HEK293T (cell line): ENCODE measurements around the gene BET1L.

Experiments used
- ARNT ChIP-seq: fragments of 450-650 bp; IDR thresholded peaks from 2 replicates; pipeline ENCODE4 v1.6.1; 2017; ENCODE audit warnings: mild to moderate bottlenecking
- ELF4 ChIP-seq: fragments of 450-650 bp; IDR thresholded peaks from 2 replicates; pipeline ENCODE4 v1.6.1; 2017; ENCODE audit warnings: antibody characterized with exemption
- FOXA1 ChIP-seq: fragments of 450-650 bp; IDR thresholded peaks from 2 replicates; pipeline ENCODE4 v1.6.1; 2016; ENCODE audit warnings: mild to moderate bottlenecking
- FOXM1 ChIP-seq: fragments of 450-650 bp; IDR thresholded peaks from 2 replicates; pipeline ENCODE4 v1.6.1; 2017; ENCODE audit warnings: mild to moderate bottlenecking, borderline replicate concordance
- SP1 ChIP-seq: fragments of 450-650 bp; IDR thresholded peaks from 2 replicates; pipeline ENCODE4 v1.6.1; 2017
- SUZ12 ChIP-seq: fragments of 450-650 bp; IDR thresholded peaks from 2 replicates; pipeline ENCODE4 v1.6.1; 2016; ENCODE audit warnings: mild to moderate bottlenecking
- TARDBP ChIP-seq: fragments of 450-650 bp; IDR thresholded peaks from 2 replicates; pipeline ENCODE4 v1.6.1; 2016
- ZNF384 ChIP-seq: fragments of 450-650 bp; IDR thresholded peaks from 2 replicates; pipeline ENCODE4 v1.6.1; 2016
- TF ChIP-seq, protein P1 (sequence below): fragments of 450-650 bp; IDR thresholded peaks from 2 replicates; pipeline ENCODE4 v1.6.1; 2016

DNA sequence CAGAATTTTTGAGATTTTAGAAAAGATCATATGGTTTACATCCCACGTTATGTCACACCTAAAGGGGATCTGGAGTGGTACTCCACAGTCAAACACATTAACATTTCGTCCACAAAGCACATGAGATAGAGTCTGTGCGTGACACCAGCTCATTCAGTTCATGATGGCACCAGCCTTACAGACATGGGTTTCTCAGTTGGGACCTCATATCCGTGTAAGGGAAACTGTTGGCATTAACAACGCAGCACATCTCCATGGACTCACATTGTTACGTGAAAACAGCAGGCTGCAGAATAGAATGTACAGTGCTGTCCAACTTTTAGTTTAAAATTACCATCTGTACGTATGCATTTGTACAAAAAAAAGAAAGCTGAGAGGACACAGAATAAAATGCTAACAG, 14.3 kb upstream of the BET1L start:
- TF ChIP-seq ELF4 (no peak), TARDBP (no peak), ZNF384 (no peak), SP1 (no peak), SUZ12 (no peak), FOXA1 (no peak), ARNT (no peak), FOXM1 (no peak)
- TF ChIP-seq, protein P1, sequence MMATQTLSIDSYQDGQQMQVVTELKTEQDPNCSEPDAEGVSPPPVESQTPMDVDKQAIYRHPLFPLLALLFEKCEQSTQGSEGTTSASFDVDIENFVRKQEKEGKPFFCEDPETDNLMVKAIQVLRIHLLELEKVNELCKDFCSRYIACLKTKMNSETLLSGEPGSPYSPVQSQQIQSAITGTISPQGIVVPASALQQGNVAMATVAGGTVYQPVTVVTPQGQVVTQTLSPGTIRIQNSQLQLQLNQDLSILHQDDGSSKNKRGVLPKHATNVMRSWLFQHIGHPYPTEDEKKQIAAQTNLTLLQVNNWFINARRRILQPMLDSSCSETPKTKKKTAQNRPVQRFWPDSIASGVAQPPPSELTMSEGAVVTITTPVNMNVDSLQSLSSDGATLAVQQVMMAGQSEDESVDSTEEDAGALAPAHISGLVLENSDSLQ, result no peak
